Trophoblast cell (in vitro differentiated cells and primary cell): ENCODE measurements around the gene ZNF407.
A peak's percentile ranks its signal among the peaks of the same experiment; 100 is the strongest.

Source experiments
- DNase-seq, 2 donors: peaks; one replicate each; pipeline ENCODE4 v3.0.0-alpha.2; 2016
- H2AFZ ChIP-seq: 2 replicates; pipeline ENCODE4 v1.6.1; 2013; ENCODE audit warnings: low read length, moderate library complexity, mild to moderate bottlenecking; ENCODE audit not compliant: insufficient read depth, poor library complexity
- H2AK5ac ChIP-seq: 2 replicates; pipeline ENCODE4 v1.6.1; 2013; ENCODE audit warnings: mild to moderate bottlenecking, low read length
- H2BK120ac ChIP-seq: 2 replicates; pipeline ENCODE4 v1.6.1; 2013; ENCODE audit warnings: low read length, mild to moderate bottlenecking, moderate library complexity; ENCODE audit not compliant: insufficient read depth, poor library complexity
- H2BK12ac ChIP-seq: 2 replicates; pipeline ENCODE4 v1.6.1; 2013; ENCODE audit warnings: mild to moderate bottlenecking, low read length, moderate library complexity
- H2BK5ac ChIP-seq: 2 replicates; pipeline ENCODE4 v1.6.1; 2013; ENCODE audit warnings: low read length, low read depth, moderate library complexity, mild to moderate bottlenecking; ENCODE audit not compliant: poor library complexity
- H3K14ac ChIP-seq: 2 replicates; pipeline ENCODE4 v1.6.1; 2013; ENCODE audit warnings: mild to moderate bottlenecking, low read length
- H3K18ac ChIP-seq: 2 replicates; pipeline ENCODE4 v1.6.1; 2013; ENCODE audit warnings: mild to moderate bottlenecking, low read length
- H3K23ac ChIP-seq: 2 replicates; pipeline ENCODE4 v1.6.1; 2013; ENCODE audit warnings: low read length
- H3K27ac ChIP-seq: 2 replicates; pipeline ENCODE4 v1.5.1; 2013; ENCODE audit warnings: low read depth, mild to moderate bottlenecking, inconsistent platforms, low read length, moderate library complexity
- H3K27me3 ChIP-seq: 2 replicates; pipeline ENCODE4 v1.6.1; 2013; ENCODE audit warnings: inconsistent platforms, mild to moderate bottlenecking, low read length, moderate library complexity; ENCODE audit not compliant: insufficient read depth
- H3K36me3 ChIP-seq, 2 experiments: 1 replicate in 1 of 2; 2 replicates in 1 of 2; pipeline ENCODE4 v1.6.1; 2013; ENCODE audit warnings: low read length in 2 of 2, mild to moderate bottlenecking in 2 of 2, moderate library complexity in 1 of 2; ENCODE audit not compliant: insufficient read depth in 2 of 2, control insufficient read depth in 1 of 2
- H3K4ac ChIP-seq: 2 replicates; pipeline ENCODE4 v1.6.1; 2013; ENCODE audit warnings: low read depth, mild to moderate bottlenecking, low read length, moderate library complexity
- H3K4me1 ChIP-seq, 2 experiments: 1 replicate in 1 of 2; 2 replicates in 1 of 2; pipeline ENCODE4 v1.6.1; 2013; ENCODE audit warnings: low read length in 2 of 2, mild to moderate bottlenecking in 2 of 2, moderate library complexity in 1 of 2; ENCODE audit not compliant: insufficient read depth in 2 of 2, control insufficient read depth in 1 of 2
- H3K4me2 ChIP-seq: 2 replicates; pipeline ENCODE4 v1.6.1; 2013; ENCODE audit warnings: inconsistent platforms, mild to moderate bottlenecking, low read length, moderate library complexity
- H3K4me3 ChIP-seq: 2 replicates; pipeline ENCODE4 v1.5.1; 2013; ENCODE audit warnings: mild to moderate bottlenecking, low read depth, low read length, inconsistent platforms
- H3K79me1 ChIP-seq: one replicate; pipeline ENCODE4 v1.6.1; 2013; ENCODE audit warnings: low read length
- H3K79me2 ChIP-seq: 2 replicates; pipeline ENCODE4 v1.6.1; 2013; ENCODE audit warnings: low read length, mild to moderate bottlenecking; ENCODE audit not compliant: control insufficient read depth, insufficient read depth, poor library complexity
- H3K9ac ChIP-seq: 2 replicates; pipeline ENCODE4 v1.6.1; 2013; ENCODE audit warnings: mild to moderate bottlenecking, low read length
- H3K9me3 ChIP-seq: 2 replicates; pipeline ENCODE4 v1.6.1; 2013; ENCODE audit warnings: low read depth, mild to moderate bottlenecking, control low read depth, inconsistent platforms, low read length; ENCODE audit not compliant: insufficient read depth
- H4K12ac ChIP-seq: 2 replicates; pipeline ENCODE4 v1.6.1; 2013; ENCODE audit warnings: low read depth, mild to moderate bottlenecking, low read length, moderate library complexity
- H4K8ac ChIP-seq: 2 replicates; pipeline ENCODE4 v1.6.1; 2013; ENCODE audit warnings: low read depth, mild to moderate bottlenecking, low read length, moderate library complexity
- H4K91ac ChIP-seq: one replicate; pipeline ENCODE4 v1.6.1; 2013; ENCODE audit warnings: low read depth, mild to moderate bottlenecking, low read length, moderate library complexity
- WGBS: extraction: QIAGEN DNeasy Blood & Tissue Kit; methylation state at CpG from one replicate; pipeline ENCODE4 v1.1.7; 2013; ENCODE audit warnings: missing lambda C conversion rate; ENCODE audit not compliant: insufficient read length, insufficient coverage; ENCODE audit errors: extremely low coverage; 5-methylcytosine and 5-hydroxymethylcytosine counted together

ZNF407 gene

DNA sequence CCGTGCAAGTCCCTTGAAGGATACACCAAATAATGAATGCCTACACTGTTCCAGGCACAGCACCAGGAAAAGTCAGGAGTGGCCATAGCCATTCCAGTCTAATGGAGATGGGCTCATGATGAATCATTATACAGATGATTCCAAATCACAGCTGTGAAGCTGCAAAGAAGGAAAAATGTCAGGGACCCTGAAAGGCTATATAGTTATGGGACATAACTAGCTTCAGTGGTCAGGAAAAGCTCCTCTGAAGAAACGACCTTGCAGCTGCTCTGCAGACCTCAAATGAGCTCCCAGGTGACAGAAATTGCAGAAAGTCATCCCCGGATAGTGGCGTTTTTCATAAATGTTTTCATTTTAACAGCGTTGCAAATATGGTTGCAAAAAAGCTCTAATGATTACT lies 410.5 kb downstream of the ZNF407 start:
- no peak for DNase-seq
- no peak overlapping the region for H3K18ac ChIP-seq

DNA sequence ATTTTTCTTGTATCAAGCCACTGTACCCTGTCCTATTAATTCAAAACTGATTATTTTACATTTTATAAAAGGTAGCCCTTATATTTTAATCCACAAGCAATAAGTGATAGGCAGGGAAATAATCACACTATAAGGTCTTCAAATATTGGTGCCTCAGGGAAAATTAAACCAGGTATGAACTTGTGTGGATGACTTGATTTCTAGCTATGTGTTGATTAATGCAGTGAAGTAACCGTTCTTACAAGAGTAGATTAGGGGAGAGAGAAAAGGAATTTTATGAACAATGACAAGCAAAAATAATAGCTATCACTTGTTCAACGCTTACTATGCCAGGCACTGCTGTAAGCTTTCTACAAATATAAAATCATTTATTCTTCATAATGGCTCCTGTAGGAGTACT lies 411.6 kb downstream of the ZNF407 start:
- H4K12ac ChIP-seq: no peak overlapping the region
- H3K23ac ChIP-seq: no peak overlapping the region
- no peaks in the 10 kb centered on the region for H3K9me3 ChIP-seq
- no peak overlapping the region for H2AK5ac ChIP-seq
- no CpG with 5 or more reads among the region's 2 CpGs for WGBS
- H3K36me3 ChIP-seq: no peaks in the 10 kb centered on the region
- no peaks in the 10 kb centered on the region for H3K79me1 ChIP-seq
- no peak overlapping the region for H2BK5ac ChIP-seq
- H2AFZ ChIP-seq: no peak overlapping the region
- no peak overlapping the region for H3K18ac ChIP-seq
- no peak overlapping the region for H4K8ac ChIP-seq
- no peak overlapping the region for H3K27ac ChIP-seq
- H3K4me1 ChIP-seq: no peaks in the 10 kb centered on the region
- no peak overlapping the region for H3K9ac ChIP-seq
- no peak for DNase-seq
- H3K4me3 ChIP-seq: no peak overlapping the region
- H3K14ac ChIP-seq: no peak overlapping the region
- H2BK12ac ChIP-seq: no peak overlapping the region
- H3K4ac ChIP-seq: no peak overlapping the region
- no peak overlapping the region for H2BK120ac ChIP-seq
- no peaks in the 10 kb centered on the region for H3K27me3 ChIP-seq
- H4K91ac ChIP-seq: no peak overlapping the region
- no peak overlapping the region for H3K4me2 ChIP-seq
- no peaks in the 10 kb centered on the region for H3K79me2 ChIP-seq

More for the DNA sequence above, 410.5 kb downstream of the ZNF407 start:
- WGBS: no CpG with 5 or more reads among the region's 5 CpGs
- Histone ChIP-seq H3K23ac (no peak overlapping the region), H3K27ac (no peak overlapping the region), H4K91ac (no peak overlapping the region), H2BK12ac (no peak overlapping the region), H3K4me1 (no peaks in the 10 kb centered on the region), H3K4ac (no peak overlapping the region), H3K4me3 (no peak overlapping the region), H3K4me2 (no peak overlapping the region), H3K79me1 (no peaks in the 10 kb centered on the region), H2BK5ac (no peak overlapping the region), H2AK5ac (no peak overlapping the region), H2BK120ac (no peak overlapping the region), H3K9ac (no peak overlapping the region), H3K14ac (no peak overlapping the region), H3K27me3 (no peaks in the 10 kb centered on the region), H3K79me2 (no peaks in the 10 kb centered on the region), H4K12ac (no peak overlapping the region), H3K9me3 (no peaks in the 10 kb centered on the region), H4K8ac (no peak overlapping the region), H3K36me3 (no peaks in the 10 kb centered on the region), H2AFZ (no peak overlapping the region)

DNA sequence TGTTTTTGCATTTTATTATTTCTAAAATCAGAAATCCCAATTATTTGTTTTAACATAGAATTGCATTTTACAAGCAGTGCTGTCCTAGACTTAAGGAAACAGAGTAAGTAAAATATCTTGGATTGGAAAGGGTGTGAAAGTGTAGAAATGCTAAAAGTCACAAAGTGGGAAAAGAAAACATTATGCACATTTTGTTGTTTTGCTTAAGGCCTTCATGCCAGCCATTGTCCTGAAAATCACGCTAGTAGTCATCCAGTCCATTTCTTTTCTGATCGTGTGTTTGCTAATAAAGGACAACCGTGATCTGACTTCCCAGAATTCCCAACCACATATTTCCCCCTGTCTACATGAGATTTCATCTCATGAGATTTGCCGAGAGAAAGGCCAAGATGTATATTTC lies 412.2 kb downstream of the ZNF407 start:
- no peak overlapping the region for H2AK5ac ChIP-seq
- no peak overlapping the region for H3K23ac ChIP-seq
- no CpG with 5 or more reads among the region's 4 CpGs for WGBS

DNA sequence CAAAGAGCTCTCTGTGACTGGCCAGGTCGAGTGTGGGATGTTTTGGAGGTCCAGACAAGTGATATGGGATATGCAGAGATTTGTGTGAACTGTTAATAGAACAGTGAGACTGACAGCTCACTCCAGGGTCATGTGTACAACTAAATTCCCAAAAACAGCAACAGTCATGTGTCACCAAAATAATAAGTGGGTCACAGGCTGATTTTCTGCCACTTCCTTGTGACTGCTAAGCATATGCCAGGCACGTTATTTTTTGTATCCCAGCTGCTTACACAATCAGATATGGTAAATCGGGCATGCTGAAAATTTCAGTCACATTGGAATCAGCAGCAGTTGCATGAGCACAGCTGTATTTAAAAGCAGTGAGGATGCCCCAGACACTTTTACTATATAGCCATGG lies 412.6 kb downstream of the ZNF407 start:
- H3K4me3 ChIP-seq: no peak overlapping the region
- no peaks in the 10 kb centered on the region for H3K79me1 ChIP-seq
- H3K14ac ChIP-seq: no peak overlapping the region
- no peak overlapping the region for H3K9ac ChIP-seq
- H2BK12ac ChIP-seq: no peak overlapping the region
- H4K12ac ChIP-seq: no peak overlapping the region
- H3K27me3 ChIP-seq: no peaks in the 10 kb centered on the region
- no peak overlapping the region for H3K4me2 ChIP-seq
- H2AK5ac ChIP-seq: no peak overlapping the region
- H3K23ac ChIP-seq: no peak overlapping the region
- DNase-seq: peak in 1 of 2 donors; percentile 6
- no CpG with 5 or more reads among the region's 3 CpGs for WGBS
- no peaks in the 10 kb centered on the region for H3K36me3 ChIP-seq
- no peaks in the 10 kb centered on the region for H3K9me3 ChIP-seq
- H2AFZ ChIP-seq: no peak overlapping the region
- H3K79me2 ChIP-seq: no peaks in the 10 kb centered on the region
- no peak overlapping the region for H3K18ac ChIP-seq
- H4K91ac ChIP-seq: no peak overlapping the region
- no peak overlapping the region for H4K8ac ChIP-seq
- no peak overlapping the region for H3K4ac ChIP-seq
- no peaks in the 10 kb centered on the region for H3K4me1 ChIP-seq
- no peak overlapping the region for H3K27ac ChIP-seq
- no peak overlapping the region for H2BK120ac ChIP-seq
- no peak overlapping the region for H2BK5ac ChIP-seq

More for the DNA sequence above, 412.2 kb downstream of the ZNF407 start:
- Histone ChIP-seq H3K9ac (no peak overlapping the region), H4K8ac (no peak overlapping the region), H3K79me1 (no peaks in the 10 kb centered on the region), H4K91ac (no peak overlapping the region), H3K4me1 (no peaks in the 10 kb centered on the region), H3K27me3 (no peaks in the 10 kb centered on the region), H3K4me3 (no peak overlapping the region), H3K79me2 (no peaks in the 10 kb centered on the region), H2BK120ac (no peak overlapping the region), H2AFZ (no peak overlapping the region), H3K14ac (no peak overlapping the region), H3K4me2 (no peak overlapping the region), H3K18ac (no peak overlapping the region), H4K12ac (no peak overlapping the region), H2BK5ac (no peak overlapping the region), H3K9me3 (no peaks in the 10 kb centered on the region), H2BK12ac (no peak overlapping the region), H3K27ac (no peak overlapping the region), H3K4ac (no peak overlapping the region), H3K36me3 (no peaks in the 10 kb centered on the region)
- no peak for DNase-seq
